IMR-90 (cell line): ENCODE results near the gene CLIC3. TPM values are rescaled to one million over a fixed set of nuclear protein-coding genes. Genes with fewer than 3 reads are reported as not detected.
A peak's percentile ranks its signal among the peaks of the same experiment; 100 is the strongest.

Source experiments
- ATAC-seq: fragments of 200-7000 bp; cut with Tn5 transposase; 2 replicates; pipeline ENCODE4 v1.9.1; 2020; ENCODE audit warnings: low read depth, mild to moderate bottlenecking, moderate library complexity
- BruUV-seq: library from RNA; stranded (reverse); fragments of 400-500 nt; replicated peaks from 2 replicates; lab custom pipeline; 2021; lab: Mats Ljungman, UMichigan
- CTCF ChIA-PET: fragments of 300-600 bp; formaldehyde crosslinking; extraction: SDS; loops from one replicate; lab custom pipeline; 2021; ENCODE audit warnings: antibody characterized with exemption; lab: Yijun Ruan, JAX
- POLR2A ChIA-PET: fragments of 300-600 bp; sonication (Branson Sonifier 250); formaldehyde crosslinking; loops from one replicate; lab custom pipeline; 2022; ENCODE audit warnings: antibody characterized with exemption; ENCODE audit not compliant: unreplicated experiment; lab: Charles Lee
- DNase-seq: peaks from one replicate; pipeline ENCODE4 v3.0.0; 2013
- H2AFZ ChIP-seq: replicated peaks from 2 replicates; pipeline ENCODE3; 2013; ENCODE audit warnings: low read length, mild to moderate bottlenecking; ENCODE audit not compliant: poor library complexity
- H2AK5ac ChIP-seq: 2 replicates; pipeline ENCODE4 v1.6.1; 2013; ENCODE audit warnings: low read depth, low read length, inconsistent platforms
- H2AK9ac ChIP-seq: replicated peaks from 2 replicates; pipeline ENCODE3; 2013; ENCODE audit warnings: mild to moderate bottlenecking, low read depth, low read length, moderate library complexity; ENCODE audit not compliant: poor library complexity
- H2BK120ac ChIP-seq: 2 replicates; pipeline ENCODE4 v1.6.1; 2013; ENCODE audit warnings: low read depth, low read length, inconsistent platforms
- H2BK15ac ChIP-seq: 3 replicates; pipeline ENCODE4 v1.6.1; 2013; ENCODE audit warnings: low read depth, low read length, inconsistent platforms
- H2BK20ac ChIP-seq: 2 replicates; pipeline ENCODE4 v1.6.1; 2013; ENCODE audit warnings: low read depth, mild to moderate bottlenecking, inconsistent platforms, low read length, moderate library complexity
- H2BK5ac ChIP-seq: 2 replicates; pipeline ENCODE4 v1.6.1; 2013; ENCODE audit warnings: mild to moderate bottlenecking, low read depth, low read length, inconsistent platforms; ENCODE audit not compliant: poor library complexity, severe bottlenecking
- H3K14ac ChIP-seq: replicated peaks from 2 replicates; pipeline ENCODE4 v1.6.1; 2013; ENCODE audit warnings: low read depth, low read length, inconsistent platforms
- H3K18ac ChIP-seq: 2 replicates; pipeline ENCODE4 v1.6.1; 2013; ENCODE audit warnings: low read depth, low read length, control low read depth
- H3K23ac ChIP-seq: 2 replicates; pipeline ENCODE4 v1.6.1; 2013; ENCODE audit warnings: low read depth, low read length, inconsistent platforms
- H3K27ac ChIP-seq: 2 replicates; pipeline ENCODE4 v1.5.1; 2013; ENCODE audit warnings: mild to moderate bottlenecking, control low read depth, low read length; ENCODE audit not compliant: insufficient read depth
- H3K27me3 ChIP-seq: 2 replicates; pipeline ENCODE4 v1.6.1; 2013; ENCODE audit warnings: low read length; ENCODE audit not compliant: control insufficient read depth, insufficient read depth
- H3K36me3 ChIP-seq: 2 replicates; pipeline ENCODE4 v1.6.1; 2013; ENCODE audit warnings: low read length, mixed read lengths; ENCODE audit not compliant: control insufficient read depth, insufficient read depth
- H3K4ac ChIP-seq: 2 replicates; pipeline ENCODE4 v1.6.1; 2013; ENCODE audit warnings: low read depth, low read length, inconsistent platforms
- H3K4me1 ChIP-seq: 2 replicates; pipeline ENCODE4 v1.6.1; 2013; ENCODE audit warnings: low read length, mixed read lengths; ENCODE audit not compliant: control insufficient read depth, insufficient read depth
- H3K4me2 ChIP-seq: 2 replicates; pipeline ENCODE4 v1.6.1; 2013; ENCODE audit warnings: low read depth, mild to moderate bottlenecking, control low read depth, low read length, moderate library complexity
- H3K4me3 ChIP-seq: 2 replicates; pipeline ENCODE4 v1.5.1; 2013; ENCODE audit warnings: low read depth, mild to moderate bottlenecking, control low read depth, low read length, moderate library complexity; ENCODE audit not compliant: insufficient read depth
- H3K56ac ChIP-seq: 2 replicates; pipeline ENCODE4 v1.6.1; 2013; ENCODE audit warnings: low read length, inconsistent platforms; ENCODE audit not compliant: insufficient read depth; ENCODE audit errors: extremely low read depth
- H3K79me1 ChIP-seq, 2 experiments: 2 replicates each; pipeline ENCODE4 v1.6.1; 2013; ENCODE audit warnings: low read length in 2 of 2, inconsistent platforms in 1 of 2, low read depth in 1 of 2
- H3K9ac ChIP-seq: 2 replicates; pipeline ENCODE4 v1.6.1; 2013; ENCODE audit warnings: low read depth, low read length, control low read depth
- H3K9me1 ChIP-seq: 2 replicates; pipeline ENCODE4 v1.6.1; 2013; ENCODE audit warnings: low read length, inconsistent platforms; ENCODE audit not compliant: insufficient read depth
- H3K9me3 ChIP-seq: 2 replicates; pipeline ENCODE4 v1.6.1; 2013; ENCODE audit warnings: low read length; ENCODE audit not compliant: control insufficient read depth, insufficient read depth
- H4K20me1 ChIP-seq: 2 replicates; pipeline ENCODE4 v1.6.1; 2013; ENCODE audit warnings: low read length, inconsistent platforms; ENCODE audit not compliant: insufficient read depth
- H4K5ac ChIP-seq: 2 replicates; pipeline ENCODE4 v1.6.1; 2013; ENCODE audit warnings: mild to moderate bottlenecking, low read depth, low read length, control low read depth
- H4K8ac ChIP-seq, 2 experiments: 2 replicates each; pipeline ENCODE4 v1.6.1; 2013; ENCODE audit warnings: low read depth in 2 of 2, low read length in 2 of 2, control low read depth in 1 of 2, inconsistent platforms in 1 of 2
- H4K91ac ChIP-seq: 2 replicates; pipeline ENCODE4 v1.6.1; 2013; ENCODE audit warnings: low read depth, low read length, inconsistent platforms; ENCODE audit not compliant: insufficient read depth
- BHLHE40 ChIP-seq: fragments of 150-350 bp; IDR thresholded peaks from 2 replicates; pipeline ENCODE4 v1.6.1; 2016; ENCODE audit warnings: mild to moderate bottlenecking, low read depth, low read length
- CEBPB ChIP-seq: IDR thresholded peaks from 2 replicates; pipeline ENCODE4 v1.6.1; 2012; ENCODE audit warnings: low read depth, low read length, improper control_type of control experiment
- CHD1 ChIP-seq: IDR thresholded peaks from 2 replicates; pipeline ENCODE4 v1.6.1; 2012; ENCODE audit warnings: low read depth, low read length, improper control_type of control experiment
- FOS ChIP-seq: fragments of 150-350 bp; IDR thresholded peaks from 2 replicates; pipeline ENCODE4 v1.6.1; 2016; ENCODE audit warnings: low read depth, low read length
- MAFK ChIP-seq: IDR thresholded peaks from 2 replicates; pipeline ENCODE4 v1.6.1; 2012; ENCODE audit warnings: low read depth, low read length, improper control_type of control experiment
- MAZ ChIP-seq: IDR thresholded peaks from 2 replicates; pipeline ENCODE4 v1.6.1; 2012; ENCODE audit warnings: low read depth, mild to moderate bottlenecking, low read length, improper control_type of control experiment, moderate library complexity, borderline replicate concordance
- MXI1 ChIP-seq: IDR thresholded peaks from 2 replicates; pipeline ENCODE4 v1.6.1; 2012; ENCODE audit warnings: low read depth, mild to moderate bottlenecking, low read length, moderate library complexity, borderline replicate concordance
- NFE2L2 ChIP-seq: fragments of 150-350 bp; IDR thresholded peaks from 2 replicates; pipeline ENCODE4 v1.6.1; 2016; ENCODE audit warnings: low read depth, mild to moderate bottlenecking, low read length
- POLR2A ChIP-seq: IDR thresholded peaks from 2 replicates; pipeline ENCODE4 v1.6.1; 2012; ENCODE audit warnings: mild to moderate bottlenecking, low read depth, low read length
- RAD21 ChIP-seq: IDR thresholded peaks from 2 replicates; pipeline ENCODE4 v1.6.1; 2012; ENCODE audit warnings: low read length, improper control_type of control experiment
- RCOR1 ChIP-seq: IDR thresholded peaks from 2 replicates; pipeline ENCODE4 v1.6.1; 2012; ENCODE audit warnings: mild to moderate bottlenecking, low read length, improper control_type of control experiment; ENCODE audit not compliant: insufficient replicate concordance
- RFX5 ChIP-seq: IDR thresholded peaks from 2 replicates; pipeline ENCODE4 v1.8.0; 2012; ENCODE audit warnings: low read depth, mild to moderate bottlenecking, low read length, moderate library complexity
- SMC3 ChIP-seq: fragments of 150-350 bp; IDR thresholded peaks from 2 replicates; pipeline ENCODE4 v1.6.1; 2016; ENCODE audit warnings: low read depth, mild to moderate bottlenecking, antibody characterized with exemption, low read length, moderate library complexity
- WGBS, 2 experiments: methylation state at CpG; one replicate each; pipeline versions ENCODE4 v1.1.5 to v1.1.7; 2013; ENCODE audit warnings: missing lambda C conversion rate in 2 of 2; ENCODE audit not compliant: insufficient read length in 1 of 2; ENCODE audit errors: extremely low coverage in 2 of 2; 5-methylcytosine and 5-hydroxymethylcytosine counted together
- dilution Hi-C: fragments of 300-500 bp; cut with HindIII; formaldehyde crosslinking; loops from one replicate; pipeline ENCODE4 v1.14.3; 2018; ENCODE audit warnings: low sequenced_read_pairs; ENCODE audit not compliant: unreplicated experiment
- in situ Hi-C: fragments of 300-500 bp; cut with MboI; formaldehyde crosslinking; loops from 3 replicates; pipeline ENCODE4 v1.14.3; 2019; ENCODE audit warnings: low sequenced_read_pairs, inconsistent platforms, mixed read lengths
- intact Hi-C: fragments of 100-400 bp; cut with micrococcal nuclease; formaldehyde crosslinking; loops from 2 replicates; pipeline ENCODE4 v1.10.0; 2022
- polyA plus RNA-seq, 3 experiments: library from polyadenylated mRNA; depleted of rRNA; stranded (reverse); fragments of >200 nt; gene quantifications; 2 replicates each; pipeline ENCODE4 v1.2.3, GENCODE V29; 2012; ENCODE audit warnings: low replicate concordance in 1 of 3
- total RNA-seq: library from RNA; depleted of rRNA; stranded (reverse); fragments of >200 nt; gene quantifications from 2 replicates; pipeline ENCODE4 v1.2.3, GENCODE V29; 2012
- TF ChIP-seq, protein P1 (sequence below): conservative IDR thresholded peaks from 2 replicates; pipeline ENCODE4 v1.5.1; 2012; ENCODE audit warnings: mild to moderate bottlenecking, low read depth, low read length, improper control_type of control experiment
- TF ChIP-seq, protein P2 (sequence below): fragments of 150-350 bp; IDR thresholded peaks from 2 replicates; pipeline ENCODE4 v1.6.1; 2017; ENCODE audit warnings: mild to moderate bottlenecking, antibody characterized with exemption, low read length, low read depth
- TF ChIP-seq, protein P3 (sequence below): fragments of 150-350 bp; IDR thresholded peaks from 2 replicates; pipeline ENCODE4 v1.6.1; 2016; ENCODE audit warnings: low read depth, mild to moderate bottlenecking, low read length, moderate library complexity, borderline replicate concordance

Gene CLIC3
- total and polyA plus RNA-seq, 2 of the 4 experiments (the other 2 are of a cell fraction), result 0.18 to 1.7 TPM

DNA sequence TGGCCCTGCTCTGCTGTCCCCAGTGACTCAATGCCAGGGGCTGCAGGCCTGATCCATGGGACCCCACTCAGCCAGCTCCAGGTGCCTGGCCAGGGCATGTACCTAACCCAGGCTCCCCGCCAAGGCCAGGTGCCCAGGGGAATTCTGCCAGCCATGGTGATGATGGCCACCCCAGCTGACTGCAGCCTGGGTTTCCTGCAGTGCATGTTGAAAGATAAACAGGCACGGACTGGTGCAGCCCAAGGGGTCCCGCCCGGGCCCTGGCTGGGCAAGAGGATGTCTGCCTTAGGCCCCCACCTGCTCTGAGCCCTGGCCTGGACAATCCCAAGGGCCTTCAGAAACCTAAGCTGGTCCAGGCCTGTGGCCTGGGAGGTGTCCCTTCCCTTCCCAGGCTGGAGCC, 30.5 kb upstream of the CLIC3 start:
- WGBS, 2 experiments, result 100% methylated on average over 1 of the region's 4 CpGs; no CpG with 5 or more reads in 1 of the 2 experiments
- no peak overlapping the region for H4K5ac ChIP-seq
- H3K4ac ChIP-seq, result no peak overlapping the region
- BruUV-seq, result no TSS peak
- DNase-seq, result no peak
- no peak overlapping the region for H4K8ac ChIP-seq
- no peak overlapping the region for H3K9ac ChIP-seq
- no peak overlapping the region for H2AK5ac ChIP-seq
- H2AK9ac ChIP-seq, result peak overlapping the region; percentile 59
- H3K4me3 ChIP-seq, result no peak overlapping the region
- H3K4me2 ChIP-seq, result peak overlapping the region; percentile 96
- H2BK5ac ChIP-seq, result no peak overlapping the region
- no peak overlapping the region for H3K27ac ChIP-seq
- TF ChIP-seq FOS, result no peak
- no peak for TF ChIP-seq SMC3
- TF ChIP-seq, protein P1, sequence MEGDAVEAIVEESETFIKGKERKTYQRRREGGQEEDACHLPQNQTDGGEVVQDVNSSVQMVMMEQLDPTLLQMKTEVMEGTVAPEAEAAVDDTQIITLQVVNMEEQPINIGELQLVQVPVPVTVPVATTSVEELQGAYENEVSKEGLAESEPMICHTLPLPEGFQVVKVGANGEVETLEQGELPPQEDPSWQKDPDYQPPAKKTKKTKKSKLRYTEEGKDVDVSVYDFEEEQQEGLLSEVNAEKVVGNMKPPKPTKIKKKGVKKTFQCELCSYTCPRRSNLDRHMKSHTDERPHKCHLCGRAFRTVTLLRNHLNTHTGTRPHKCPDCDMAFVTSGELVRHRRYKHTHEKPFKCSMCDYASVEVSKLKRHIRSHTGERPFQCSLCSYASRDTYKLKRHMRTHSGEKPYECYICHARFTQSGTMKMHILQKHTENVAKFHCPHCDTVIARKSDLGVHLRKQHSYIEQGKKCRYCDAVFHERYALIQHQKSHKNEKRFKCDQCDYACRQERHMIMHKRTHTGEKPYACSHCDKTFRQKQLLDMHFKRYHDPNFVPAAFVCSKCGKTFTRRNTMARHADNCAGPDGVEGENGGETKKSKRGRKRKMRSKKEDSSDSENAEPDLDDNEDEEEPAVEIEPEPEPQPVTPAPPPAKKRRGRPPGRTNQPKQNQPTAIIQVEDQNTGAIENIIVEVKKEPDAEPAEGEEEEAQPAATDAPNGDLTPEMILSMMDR, result no peak
- TF ChIP-seq POLR2A, result no peak
- no peak for TF ChIP-seq RCOR1
- TF ChIP-seq MXI1, result no peak
- TF ChIP-seq CHD1, result no peak
- no peak for TF ChIP-seq MAZ
- no peak for TF ChIP-seq RAD21
- TF ChIP-seq BHLHE40, result no peak
- no peak for TF ChIP-seq NFE2L2
- TF ChIP-seq RFX5, result no peak
- TF ChIP-seq, protein P2, sequence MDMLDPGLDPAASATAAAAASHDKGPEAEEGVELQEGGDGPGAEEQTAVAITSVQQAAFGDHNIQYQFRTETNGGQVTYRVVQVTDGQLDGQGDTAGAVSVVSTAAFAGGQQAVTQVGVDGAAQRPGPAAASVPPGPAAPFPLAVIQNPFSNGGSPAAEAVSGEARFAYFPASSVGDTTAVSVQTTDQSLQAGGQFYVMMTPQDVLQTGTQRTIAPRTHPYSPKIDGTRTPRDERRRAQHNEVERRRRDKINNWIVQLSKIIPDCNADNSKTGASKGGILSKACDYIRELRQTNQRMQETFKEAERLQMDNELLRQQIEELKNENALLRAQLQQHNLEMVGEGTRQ, result no peak
- TF ChIP-seq MAFK, result no peak
- TF ChIP-seq, protein P3, sequence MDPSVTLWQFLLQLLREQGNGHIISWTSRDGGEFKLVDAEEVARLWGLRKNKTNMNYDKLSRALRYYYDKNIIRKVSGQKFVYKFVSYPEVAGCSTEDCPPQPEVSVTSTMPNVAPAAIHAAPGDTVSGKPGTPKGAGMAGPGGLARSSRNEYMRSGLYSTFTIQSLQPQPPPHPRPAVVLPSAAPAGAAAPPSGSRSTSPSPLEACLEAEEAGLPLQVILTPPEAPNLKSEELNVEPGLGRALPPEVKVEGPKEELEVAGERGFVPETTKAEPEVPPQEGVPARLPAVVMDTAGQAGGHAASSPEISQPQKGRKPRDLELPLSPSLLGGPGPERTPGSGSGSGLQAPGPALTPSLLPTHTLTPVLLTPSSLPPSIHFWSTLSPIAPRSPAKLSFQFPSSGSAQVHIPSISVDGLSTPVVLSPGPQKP, result no peak
- no peak for TF ChIP-seq CEBPB
- H3K36me3 ChIP-seq, result no peaks in the 10 kb centered on the region
- peaks cover 0 to 7% of the 10 kb centered on the region in 2 experiments; a peak in 2 of 4 replicates for H3K79me1 ChIP-seq
- no peak overlapping the region for H2BK15ac ChIP-seq
- intact Hi-C loops, result no loop called here
- ATAC-seq, result no peak
- H3K9me3 ChIP-seq, result no peaks in the 10 kb centered on the region
- ChIA-PET POLR2A (no interaction called here), CTCF (no interaction called here)
- H3K4me1 ChIP-seq, result peaks cover 5% of the 10 kb centered on the region
- H3K23ac ChIP-seq, result no peak overlapping the region
- dilution Hi-C loops, result no loop called here
- H3K14ac ChIP-seq, result no peak overlapping the region
- H3K9me1 ChIP-seq, result peaks cover 4% of the 10 kb centered on the region; the same call in 1 of the 2 replicates
- H3K27me3 ChIP-seq, result no peaks in the 10 kb centered on the region; the same call in 1 of the 2 replicates
- no peaks in the 10 kb centered on the region; the same call in 1 of the 2 replicates for H4K20me1 ChIP-seq
- no peak overlapping the region for H2BK120ac ChIP-seq
- H2AFZ ChIP-seq, result peak overlapping the region; percentile 17
- no peak overlapping the region for H4K91ac ChIP-seq
- in situ Hi-C loops, result no loop called here
- no peak overlapping the region for H3K18ac ChIP-seq
- no peak overlapping the region for H3K56ac ChIP-seq
- H2BK20ac ChIP-seq, result no peak overlapping the region
